NCI-H2227 (cell line): ENCODE measurements around the gene SENP1.
"Not testable (repeated sequence)": the region's sequence is repeated elsewhere in the genome, so short reads cannot be mapped to it uniquely, and the experiment has no call there.

Source experiments
- DNase-seq: peaks from one replicate; lab custom pipeline; 2025; ENCODE audit not compliant: unreplicated experiment; lab: John Stamatoyannopoulos, UW

Gene SENP1

DNA sequence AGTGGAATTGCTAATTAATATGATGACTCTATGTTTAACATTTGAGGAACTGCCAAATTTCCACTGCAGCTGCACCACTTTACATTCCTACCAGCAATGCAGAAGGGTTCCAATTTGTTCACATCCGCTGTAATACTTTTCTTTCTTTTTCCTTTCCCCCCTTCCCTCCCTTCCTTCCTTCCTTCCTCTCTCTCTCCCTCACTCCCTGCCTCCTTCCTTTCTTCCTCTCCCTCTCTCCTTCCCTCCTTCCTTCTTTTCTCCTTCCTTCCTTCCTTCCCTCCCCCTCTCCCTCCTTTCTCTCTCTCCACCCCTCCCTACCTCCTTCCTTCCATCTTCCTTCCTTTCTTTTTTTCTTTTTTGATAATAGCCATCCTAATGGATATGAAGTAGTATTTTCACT lies 10.1 kb upstream of the SENP1 start:
- no peak for DNase-seq

DNA sequence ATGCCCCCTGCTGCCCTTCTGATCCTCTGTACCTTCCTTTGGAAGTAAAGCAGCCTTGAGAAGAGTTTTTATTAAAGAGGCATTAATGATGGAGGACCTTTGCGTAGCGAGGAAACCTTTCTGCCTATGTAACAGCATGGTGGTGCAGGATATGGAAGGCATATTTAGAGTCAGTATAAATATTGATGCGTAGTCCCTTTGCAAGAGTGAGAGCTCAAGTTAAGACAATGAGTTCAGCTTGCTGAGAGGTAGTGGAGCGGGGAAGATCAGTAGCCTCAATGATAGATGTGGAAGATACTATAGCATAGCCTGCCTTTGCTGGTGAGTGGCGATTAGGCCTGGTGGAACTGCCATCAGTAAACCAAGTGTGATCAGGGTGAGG lies 5.4 kb upstream of the SENP1 start:
- not testable (repeated sequence) for DNase-seq

DNA sequence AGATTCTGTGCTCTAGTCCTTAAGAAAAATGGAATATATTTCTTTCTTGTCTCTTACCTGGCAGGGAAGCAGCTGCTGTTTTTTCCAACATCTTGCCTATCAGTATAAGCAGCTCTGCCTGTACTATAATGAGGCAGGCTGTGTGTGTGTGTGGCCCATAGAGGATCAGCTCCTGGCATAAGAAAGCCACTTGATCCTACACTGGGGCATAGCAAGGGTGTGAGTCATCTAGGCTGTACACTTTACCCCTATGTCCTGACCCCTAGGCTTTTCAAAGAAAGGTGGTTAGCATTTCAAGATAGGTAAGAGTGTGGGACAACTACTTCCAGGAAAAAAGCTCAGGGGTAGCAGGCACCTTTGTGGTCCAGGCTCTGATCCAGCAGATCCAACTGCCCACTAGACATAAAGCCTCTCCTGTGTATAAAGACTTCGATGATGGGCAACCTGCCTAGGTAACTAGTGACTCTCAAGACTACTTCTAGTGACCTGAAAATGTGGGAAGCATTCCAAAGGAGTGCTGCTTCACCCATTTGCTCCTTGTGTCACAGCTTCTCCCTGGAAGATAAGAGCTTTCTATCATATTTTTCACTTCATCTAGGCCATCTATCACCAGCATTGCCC lies 4.9 kb upstream of the SENP1 start:
- DNase-seq = no peak

DNA sequence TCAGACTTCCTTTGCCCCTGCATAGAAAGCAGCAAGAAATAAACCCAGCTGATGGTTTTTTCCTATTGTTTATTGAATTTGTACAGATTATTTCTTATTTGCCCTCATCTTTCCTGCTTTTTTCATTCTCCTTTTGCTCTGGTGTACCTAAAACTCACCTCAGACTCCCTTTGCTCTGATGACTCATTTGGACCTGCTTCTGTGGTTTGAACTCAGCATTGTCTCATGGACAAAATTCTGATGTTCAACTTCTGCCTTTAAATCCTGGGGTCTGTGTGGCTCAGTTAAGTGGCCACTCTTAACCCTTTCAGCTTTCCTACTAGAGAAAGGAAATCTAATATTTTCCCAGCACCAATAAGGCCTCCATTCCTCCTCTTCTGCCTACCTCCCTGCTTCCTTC lies 3.5 kb upstream of the SENP1 start:
- no peak for DNase-seq

DNA sequence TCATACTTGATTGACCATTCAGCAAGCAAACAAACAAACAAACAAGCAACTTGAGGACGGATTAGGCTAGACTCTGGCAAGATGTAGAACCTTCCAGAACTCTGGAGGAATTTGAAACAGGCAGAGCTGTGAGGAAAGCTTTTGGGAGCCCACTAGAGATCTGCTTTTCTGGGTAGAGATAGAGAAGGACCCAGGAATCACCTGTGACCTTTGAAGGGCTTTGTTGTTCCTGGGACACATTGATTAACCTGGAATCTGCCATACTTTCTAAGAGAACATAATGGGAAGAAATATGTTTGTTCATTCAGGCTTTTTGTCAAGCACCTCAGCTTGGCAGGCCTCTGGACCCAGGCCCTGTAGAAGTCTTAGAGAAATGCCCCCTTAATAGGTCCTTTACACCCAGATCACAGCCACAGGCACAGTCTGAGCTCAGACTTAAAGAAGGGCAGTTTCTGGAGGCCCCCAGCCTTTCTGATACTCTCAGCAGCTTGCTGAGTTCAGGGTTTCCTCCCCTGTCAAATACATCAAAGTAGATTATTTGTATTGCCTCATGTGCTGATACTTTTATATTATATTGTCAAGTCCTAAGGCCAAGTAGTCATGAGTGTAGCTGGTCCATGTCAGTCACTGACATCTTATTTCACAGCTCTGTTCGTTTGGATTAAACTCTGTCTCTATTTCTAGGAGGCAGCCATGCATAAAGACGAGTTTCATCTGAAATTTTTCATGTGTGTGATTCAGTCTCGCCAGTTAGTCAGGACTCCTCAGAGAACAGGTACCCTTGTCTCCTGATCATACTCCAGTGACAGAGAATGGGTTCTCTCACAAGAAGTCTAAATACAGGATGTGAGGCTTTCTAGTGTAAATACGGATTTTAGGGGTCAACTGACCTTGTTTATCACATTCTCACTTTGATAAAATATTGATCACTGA lies 1.1 kb upstream of the SENP1 start:
- no peak for DNase-seq

DNA sequence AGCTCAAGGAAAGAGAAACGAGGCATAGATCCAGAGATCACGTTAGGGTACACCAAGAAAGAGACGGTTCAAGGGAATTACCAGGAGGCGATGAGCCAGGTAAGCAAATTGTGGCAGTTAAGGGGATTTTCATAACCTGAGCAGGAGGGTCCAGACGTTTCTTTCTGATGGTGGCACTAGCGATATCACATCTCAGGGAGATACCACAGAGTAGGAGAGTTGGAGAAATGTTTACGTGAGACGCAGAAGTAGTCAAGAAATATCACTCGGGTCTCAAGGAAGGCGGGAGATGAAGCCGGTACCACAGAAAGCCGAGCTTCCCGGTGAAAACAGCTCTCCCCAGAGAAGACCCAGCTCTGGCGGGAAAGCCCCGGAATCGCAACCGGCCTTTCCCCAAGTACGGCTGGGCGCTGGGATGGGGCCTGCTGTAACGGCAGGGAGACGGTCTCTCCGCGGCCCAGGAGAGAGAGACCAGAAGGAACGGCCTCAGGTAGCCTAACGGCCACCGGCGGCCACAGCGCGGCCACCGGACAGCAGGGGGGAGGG lies 485 bp downstream of the SENP1 start:
- no peak for DNase-seq

DNA sequence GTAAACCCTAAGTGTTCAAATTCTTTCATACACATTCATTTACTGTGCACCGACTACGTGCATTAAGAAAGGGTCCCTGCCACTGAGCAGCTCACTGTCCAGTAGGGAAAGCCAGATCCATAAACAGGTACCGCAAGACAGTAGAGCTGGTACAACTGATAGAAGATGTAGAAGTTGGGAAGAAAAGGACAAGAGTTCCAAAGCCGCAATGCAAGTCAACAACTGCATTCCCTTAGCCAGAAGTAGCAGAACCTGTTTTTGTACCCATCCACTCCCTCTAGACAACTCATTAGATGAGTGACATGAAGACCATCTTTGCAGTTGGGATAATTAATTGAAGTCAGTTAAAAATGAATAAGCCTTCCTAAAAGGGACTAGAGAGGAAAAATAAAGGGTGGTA lies 1.3 kb downstream of the SENP1 start:
- DNase-seq = no peak

DNA sequence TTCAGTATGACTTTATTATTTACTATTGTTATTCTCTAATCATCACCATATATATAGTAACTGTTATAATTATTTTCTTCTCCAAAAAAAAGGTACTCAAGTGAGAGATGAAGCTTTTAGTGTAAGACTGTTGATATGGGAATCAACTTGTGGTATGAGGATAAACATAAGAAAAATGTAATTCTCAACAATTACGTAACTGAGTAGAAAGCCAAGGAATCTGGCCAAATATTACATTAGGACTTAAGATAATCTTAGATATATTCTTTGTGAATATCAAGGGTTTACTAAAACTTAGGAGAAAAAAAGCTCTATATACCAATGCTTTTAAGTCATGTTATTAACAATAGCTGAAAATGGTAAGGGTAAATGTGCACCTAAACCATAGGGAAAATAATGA lies 13.3 kb downstream of the SENP1 start:
- no peak for DNase-seq

DNA sequence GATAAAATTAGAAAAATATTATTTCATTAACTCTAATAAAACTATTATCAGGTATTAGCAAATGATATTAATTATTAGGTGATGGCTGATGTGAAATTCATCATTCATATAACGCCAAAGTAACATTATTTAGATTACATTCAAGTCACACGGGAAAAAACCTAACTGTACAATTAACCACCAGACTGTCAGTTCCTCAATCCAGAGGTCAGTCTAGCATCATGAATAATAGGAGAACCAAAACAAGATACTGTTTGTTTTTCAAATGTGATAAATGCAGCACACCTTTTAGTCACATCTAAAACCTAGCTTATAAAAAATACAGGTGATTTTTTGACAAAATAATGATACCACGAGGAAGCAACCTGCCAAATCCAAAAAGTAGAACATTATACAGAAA lies 19.6 kb downstream of the SENP1 start:
- DNase-seq = no peak

DNA sequence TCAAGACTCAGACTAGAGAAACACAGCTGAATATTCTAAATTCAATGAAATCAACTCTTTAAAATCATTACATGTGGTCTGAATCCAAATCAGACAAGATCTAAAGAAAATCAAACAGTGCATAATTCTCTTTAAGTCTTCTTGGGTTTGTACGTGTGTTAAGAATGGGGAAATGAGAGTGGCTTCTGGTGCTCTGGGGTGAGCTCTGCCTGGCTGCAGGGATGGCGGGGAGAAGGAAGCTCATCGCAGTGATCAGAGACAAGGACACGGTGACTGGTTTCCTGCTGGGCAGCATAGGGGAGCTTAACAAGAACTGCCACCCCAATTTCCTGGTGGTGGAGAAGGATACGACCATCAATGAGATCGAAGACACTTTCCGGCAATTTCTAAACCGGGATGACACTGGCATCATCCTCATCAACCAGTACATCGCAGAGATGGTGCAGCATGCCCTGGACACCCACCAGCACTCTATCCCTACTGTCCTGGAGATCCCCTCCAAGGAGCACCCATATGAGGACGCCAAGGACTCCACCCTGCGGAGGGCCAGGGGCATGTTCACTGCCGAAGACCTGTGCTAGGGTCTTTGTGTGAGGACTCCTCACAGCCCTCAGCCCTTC lies 20.9 kb downstream of the SENP1 start:
- DNase-seq = no peak

DNA sequence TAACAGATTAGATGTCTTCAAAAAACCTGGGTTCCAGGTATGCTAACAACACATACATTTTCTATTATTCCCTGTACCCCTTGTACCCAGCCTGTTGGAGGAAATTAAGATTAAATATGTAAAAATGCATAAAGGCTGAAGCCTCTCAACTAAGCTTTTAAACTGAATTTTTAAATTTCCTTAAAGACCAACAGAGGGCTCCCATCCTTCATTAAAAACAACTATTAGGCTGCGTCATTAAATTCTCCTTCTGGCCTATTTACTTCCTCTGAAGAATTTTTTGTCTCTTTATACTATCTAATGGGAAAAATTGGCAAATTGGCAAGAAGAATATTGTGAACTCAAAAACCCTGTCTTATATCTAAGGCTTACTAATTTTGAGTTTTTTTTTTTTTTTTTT lies 21.8 kb downstream of the SENP1 start:
- no peak for DNase-seq

DNA sequence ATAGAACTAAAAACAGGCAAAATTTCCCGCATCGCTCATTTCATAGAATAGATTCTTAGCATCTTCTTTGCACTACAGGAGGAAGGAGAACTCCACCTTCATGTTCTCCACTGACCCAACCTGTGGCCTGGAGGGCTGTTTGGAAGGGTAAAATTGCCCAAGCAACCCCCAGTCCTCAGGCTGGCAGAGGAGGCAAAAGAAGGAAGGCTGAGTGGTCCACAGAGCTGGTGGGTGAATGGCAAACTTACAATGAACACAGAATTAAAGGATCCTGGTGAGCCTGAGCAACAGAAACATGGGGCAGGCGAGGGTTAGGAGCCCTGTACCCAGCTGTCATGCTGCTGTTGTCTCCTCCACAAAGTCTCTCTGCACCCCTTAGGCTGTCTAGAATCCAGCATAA lies 25.1 kb downstream of the SENP1 start:
- no peak for DNase-seq

DNA sequence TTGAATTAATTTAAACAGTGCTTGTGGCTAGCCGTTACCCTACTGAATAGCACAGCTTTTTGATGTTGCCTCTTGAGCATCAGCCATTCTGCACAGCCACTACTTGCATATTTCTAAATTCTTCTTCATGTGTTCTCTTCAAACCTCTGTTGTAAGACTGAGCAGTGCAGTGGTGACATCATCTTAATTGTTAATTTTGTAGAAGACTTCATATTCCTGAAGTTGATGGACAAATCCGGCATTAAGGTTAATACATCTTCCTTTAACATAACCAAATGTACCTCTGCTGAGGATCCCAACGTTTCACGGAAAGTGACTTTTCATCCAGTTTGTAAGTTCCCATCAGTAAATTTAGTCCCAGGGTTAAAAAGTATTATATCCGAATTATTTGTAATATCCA lies 25.6 kb downstream of the SENP1 start:
- DNase-seq = no peak

DNA sequence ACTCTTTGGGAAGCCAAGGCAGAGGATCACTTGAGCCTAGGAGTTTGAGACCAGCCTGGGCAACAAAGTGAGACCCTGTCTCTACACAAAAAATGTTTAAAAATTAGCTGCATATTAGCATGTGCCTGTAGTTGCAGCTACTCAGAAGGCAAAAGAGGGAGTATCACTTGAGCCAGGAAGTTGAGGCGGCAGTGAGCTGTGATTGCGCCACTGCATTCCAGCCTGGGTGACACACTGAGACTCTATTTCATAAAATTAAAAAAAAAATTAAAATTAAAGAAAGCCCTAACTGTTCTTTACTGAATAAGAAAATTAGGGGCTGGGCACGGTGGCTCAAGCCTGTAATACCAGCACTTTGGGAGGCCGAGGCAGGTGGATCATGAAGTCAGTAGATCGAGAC lies 27.0 kb downstream of the SENP1 start:
- no peak for DNase-seq

DNA sequence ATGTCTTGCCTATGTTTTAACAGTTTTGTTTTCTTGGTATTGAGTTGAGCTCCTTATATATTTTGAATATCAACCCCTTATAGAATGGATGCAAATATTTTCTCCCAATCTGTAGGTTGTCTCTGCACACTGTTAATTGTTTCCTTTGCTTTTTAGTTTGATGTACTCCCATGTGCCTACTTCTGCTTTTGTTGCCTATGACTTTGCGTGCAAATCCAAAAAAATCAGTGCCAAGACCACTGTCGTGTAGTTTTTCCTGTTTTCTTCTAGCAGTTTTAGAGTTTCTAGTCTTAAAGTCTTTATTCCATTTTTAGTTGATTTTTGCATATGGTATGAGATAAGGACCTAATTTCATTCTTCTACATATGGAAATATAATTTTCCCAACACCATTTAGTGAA lies 28.8 kb downstream of the SENP1 start:
- DNase-seq = no peak

DNA sequence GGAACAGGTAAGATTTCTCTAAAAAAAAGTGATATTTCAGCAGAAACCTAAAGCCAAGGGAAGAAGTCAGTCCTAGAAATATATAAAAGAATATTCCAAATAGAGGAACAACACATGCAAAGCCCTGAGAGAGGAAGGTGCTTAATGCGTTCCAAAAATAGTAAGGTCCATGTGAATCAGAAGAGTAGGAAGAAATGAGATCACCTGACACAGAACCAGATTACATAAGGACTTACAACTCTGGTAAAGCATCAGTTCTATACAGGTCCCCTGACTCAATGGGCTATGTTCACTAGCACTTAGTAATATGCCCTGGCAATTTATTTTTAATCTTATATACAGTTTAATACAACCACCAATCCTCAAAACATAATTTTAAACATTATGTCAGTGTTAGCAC lies 30.0 kb downstream of the SENP1 start:
- no peak for DNase-seq

DNA sequence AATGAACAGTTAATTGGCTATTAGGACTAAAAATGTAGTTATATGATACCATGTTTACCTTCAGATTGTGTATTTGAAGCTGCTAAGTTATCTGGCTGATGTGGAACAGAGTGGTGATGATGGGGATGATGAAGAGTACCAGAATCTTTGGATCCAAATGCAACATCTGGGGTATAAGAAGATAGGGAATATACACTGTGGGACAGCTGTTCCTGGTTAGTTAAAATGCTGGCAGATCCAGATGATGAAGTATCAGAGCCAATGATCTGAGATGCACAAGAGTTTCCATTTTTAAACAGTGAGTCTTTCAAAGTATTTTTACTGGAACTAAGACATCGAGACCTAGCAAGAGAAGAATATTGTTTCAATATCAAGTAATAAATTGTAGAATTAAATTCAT lies 31.6 kb downstream of the SENP1 start:
- no peak for DNase-seq

DNA sequence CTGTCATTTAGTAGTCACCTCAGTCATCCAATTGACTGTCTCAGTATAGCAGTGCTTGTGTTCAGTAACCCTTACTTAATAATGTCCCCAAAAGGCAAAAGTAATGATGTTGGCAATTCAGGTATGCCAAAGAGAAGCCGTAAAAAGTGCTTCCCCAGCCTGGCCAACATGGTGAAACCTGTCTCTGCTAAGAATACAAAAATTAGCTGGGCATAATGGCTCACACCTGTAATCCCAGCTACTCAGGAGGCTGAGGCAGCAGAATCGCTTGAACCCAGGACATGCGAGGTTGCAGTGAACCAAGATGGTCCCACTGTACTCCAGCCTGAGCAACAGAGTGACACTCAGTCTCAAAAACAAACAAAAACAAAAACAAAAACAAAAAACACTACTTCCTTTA lies 33.6 kb downstream of the SENP1 start:
- no peak for DNase-seq

DNA sequence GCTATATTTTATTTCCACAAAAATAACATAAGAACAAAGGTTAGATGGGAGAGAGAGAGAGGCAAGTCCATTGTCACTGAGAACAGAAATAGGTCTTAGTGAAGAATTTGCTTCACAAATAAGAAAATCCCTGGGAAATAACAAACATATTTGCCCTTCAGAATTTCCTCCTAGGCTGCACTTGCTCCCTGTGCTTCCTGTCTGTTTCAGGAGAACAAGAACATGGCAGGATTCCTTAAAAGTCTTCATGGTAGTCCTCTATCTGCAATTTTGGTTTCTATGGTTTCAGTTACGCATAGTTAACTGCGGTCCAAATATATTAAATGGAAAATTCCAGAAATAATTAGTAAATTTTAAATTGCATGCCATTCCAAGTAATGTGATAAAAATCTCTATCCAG lies 34.1 kb downstream of the SENP1 start:
- DNase-seq = no peak

DNA sequence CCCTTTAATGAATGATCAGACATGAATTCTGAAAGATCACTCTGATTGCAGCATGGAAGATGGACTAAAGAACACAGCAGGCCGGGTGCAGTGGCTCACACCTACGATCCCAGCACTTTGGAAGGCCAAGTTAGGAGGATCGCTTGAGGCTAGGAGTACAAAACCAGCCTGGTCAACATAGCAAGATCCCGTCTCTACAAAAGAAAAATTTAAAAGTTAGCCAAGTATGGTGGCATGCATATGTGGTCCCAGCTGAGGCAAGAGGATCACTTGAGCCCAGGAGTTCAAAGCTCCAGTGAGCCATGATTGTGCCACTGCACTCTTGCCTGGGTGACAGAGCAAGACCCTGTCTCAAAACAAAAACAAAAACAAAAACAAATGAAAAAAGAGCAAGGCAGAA lies 35.1 kb downstream of the SENP1 start:
- no peak for DNase-seq

DNA sequence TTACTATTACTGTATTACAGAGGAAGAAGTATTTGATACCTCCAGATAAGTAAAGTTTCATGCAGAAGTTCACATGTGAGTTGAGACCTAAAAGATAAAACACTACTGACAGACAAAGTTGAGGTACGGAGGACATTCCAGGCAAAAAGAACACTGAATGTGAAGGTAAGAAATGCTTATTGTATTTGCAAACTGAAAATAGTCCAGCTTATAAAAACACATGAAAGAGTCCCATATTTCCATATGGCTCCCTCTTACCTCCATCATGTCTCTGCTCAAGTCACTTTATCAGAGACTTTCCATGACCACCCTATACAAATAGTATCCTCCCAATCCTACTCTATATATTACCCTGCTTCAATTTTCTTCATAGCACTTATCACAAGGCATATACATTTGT lies 35.8 kb downstream of the SENP1 start:
- no peak for DNase-seq

DNA sequence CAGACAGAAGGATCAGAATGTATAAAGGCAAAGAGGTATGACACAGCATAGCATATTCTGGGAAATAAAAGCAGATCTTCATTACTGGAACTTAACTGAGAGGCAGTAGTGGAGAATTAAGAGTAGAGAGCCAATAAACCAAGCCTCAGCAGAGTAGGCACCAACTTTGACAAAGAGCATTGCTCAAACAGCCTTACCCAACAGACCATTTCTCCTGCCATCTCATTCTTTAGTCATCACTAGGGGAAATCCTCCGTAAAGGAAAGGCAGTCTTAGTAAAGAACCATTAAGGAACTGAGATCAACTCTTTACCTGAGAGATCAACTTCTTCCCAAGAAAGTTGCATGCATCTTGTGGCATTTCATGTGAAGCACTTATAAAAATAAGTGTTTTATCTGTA lies 36.6 kb downstream of the SENP1 start:
- DNase-seq = no peak
